Measurements from ENCODE around the gene RANBP3L. TPM values are rescaled to one million over a fixed set of nuclear protein-coding genes. Genes with fewer than 3 reads are reported as not detected.
"Not testable (repeated sequence)": the region's sequence is repeated elsewhere in the genome, so short reads cannot be mapped to it uniquely, and the experiment has no call there.

Gene RANBP3L
- under 1 TPM; 0.07 to 0.16 TPM for total RNA-seq

GRCh38 chr5:36301858-36302603 lies at the start of gene RANBP3L:
RANBP3L (minus strand) TSS chr5:36301902; CDS start chr5:36301416, 486 bp downstream.
- ChIA-PET CTCF (interaction anchor here (0.6 kb wide), 1 partner anchor 60 kb away, joined by 3 read pairs; the partner anchor contains the start of gene NADK2), POLR2A (interaction anchor here (0.6 kb wide), 1 partner anchor 169 kb away, joined by 3 read pairs; no protein-coding TSS in a partner anchor)
- Mint-ChIP-seq H3K27me3 (peaks cover 5% of the 10 kb centered on the region), H3K4me3 (no peak within 1 kb of the TSS), H3K27ac (no peak within 1 kb of the TSS), H3K36me3 (ENCODE audit: low read depth) (no peaks in the 10 kb centered on the region), H3K4me1 (peaks cover 19% of the 10 kb centered on the region), H3K9me3 (ENCODE audit: low read depth) (no peaks in the 10 kb centered on the region)
- no peak for DNase-seq
- intact Hi-C loops (cut with DNase I, micrococcal nuclease) = loop anchor here in 1 of 2 experiments (10.0 kb wide), 1 partner anchor 337 kb away; no protein-coding TSS in a partner anchor
- ATAC-seq = peak; percentile 69

GRCh38 chr5:36346896-36347690 lies 45.4 kb upstream of the RANBP3L start:
- peaks cover 12% of the 10 kb centered on the region for H3K27me3 Mint-ChIP-seq
- H3K4me1 Mint-ChIP-seq = no peaks in the 10 kb centered on the region
- H3K27ac Mint-ChIP-seq = no peak overlapping the region
- ATAC-seq = no peak
- DNase-seq = no peak
- ChIA-PET POLR2A (no interaction called here), CTCF (interaction anchor here (0.8 kb wide), 1 partner anchor 345 kb away, joined by 3 read pairs; no protein-coding TSS in a partner anchor)
- intact Hi-C loops (cut with DNase I, micrococcal nuclease) = no loop called here
- no peaks in the 10 kb centered on the region for H3K9me3 Mint-ChIP-seq (ENCODE audit: low read depth)
- no peak overlapping the region for H3K4me3 Mint-ChIP-seq
- H3K36me3 Mint-ChIP-seq (ENCODE audit: low read depth) = no peaks in the 10 kb centered on the region

- intact Hi-C loops (cut with DNase I, micrococcal nuclease) = no loop called here
- H3K27ac Mint-ChIP-seq = no peak overlapping the region
- H3K4me1 Mint-ChIP-seq = no peaks in the 10 kb centered on the region
- POLR2A ChIA-PET = no interaction called here
- no peak overlapping the region for H3K4me3 Mint-ChIP-seq
- CTCF ChIA-PET = no interaction called here
- H3K36me3 Mint-ChIP-seq (ENCODE audit: low read depth) = no peaks in the 10 kb centered on the region
- ATAC-seq = no peak
- peaks cover 8% of the 10 kb centered on the region for H3K27me3 Mint-ChIP-seq
- DNase-seq = no peak
- H3K9me3 Mint-ChIP-seq (ENCODE audit: low read depth) = no peaks in the 10 kb centered on the region
Observed at GRCh38 chr5:36344899-36345298, 43.2 kb upstream of the RANBP3L start.

- ATAC-seq; CTCF ChIA-PET; POLR2A ChIA-PET; H3K9me3 Mint-ChIP-seq (ENCODE audit: low read depth); intact Hi-C loops (cut with DNase I, micrococcal nuclease); H3K27ac Mint-ChIP-seq; H3K36me3 Mint-ChIP-seq (ENCODE audit: low read depth); H3K4me1 Mint-ChIP-seq; H3K4me3 Mint-ChIP-seq; DNase-seq: not testable (repeated sequence)
- peaks cover 10% of the 10 kb centered on the region for H3K27me3 Mint-ChIP-seq
Observed at GRCh38 chr5:36341720-36342119, 40.0 kb upstream of the RANBP3L start.

GRCh38 chr5:36337597-36337996 lies 35.9 kb upstream of the RANBP3L start:
- ChIA-PET POLR2A (no interaction called here), CTCF (no interaction called here)
- no peak for DNase-seq
- no peaks in the 10 kb centered on the region for H3K36me3 Mint-ChIP-seq (ENCODE audit: low read depth)
- H3K4me1 Mint-ChIP-seq = no peaks in the 10 kb centered on the region
- no peaks in the 10 kb centered on the region for H3K9me3 Mint-ChIP-seq (ENCODE audit: low read depth)
- intact Hi-C loops (cut with DNase I, micrococcal nuclease) = no loop called here
- ATAC-seq = no peak
- H3K27me3 Mint-ChIP-seq = peaks cover 6% of the 10 kb centered on the region
- H3K4me3 Mint-ChIP-seq = no peak overlapping the region
- no peak overlapping the region for H3K27ac Mint-ChIP-seq

GRCh38 chr5:36334315-36334714 lies 32.6 kb upstream of the RANBP3L start:
- no peak overlapping the region for H3K27ac Mint-ChIP-seq
- CTCF ChIA-PET = interaction anchor here (1.2 kb wide), 1 partner anchor 18 kb away, joined by 3 read pairs; no protein-coding TSS in a partner anchor

GRCh38 chr5:36332720-36333119 lies 31.0 kb upstream of the RANBP3L start:
- H3K9me3 Mint-ChIP-seq (ENCODE audit: low read depth); ATAC-seq; H3K4me1 Mint-ChIP-seq; H3K4me3 Mint-ChIP-seq; H3K27ac Mint-ChIP-seq; intact Hi-C loops (cut with DNase I, micrococcal nuclease); H3K36me3 Mint-ChIP-seq (ENCODE audit: low read depth); POLR2A ChIA-PET; H3K27me3 Mint-ChIP-seq; DNase-seq: not testable (repeated sequence)
- CTCF ChIA-PET = interaction anchor here (0.6 kb wide), 1 partner anchor 203 kb away, joined by 3 read pairs; no protein-coding TSS in a partner anchor

More at GRCh38 chr5:36334315-36334714, 32.6 kb upstream of the RANBP3L start:
- DNase-seq (no peak), ATAC-seq (no peak)
- intact Hi-C loops (cut with DNase I, micrococcal nuclease) = no loop called here
- no peaks in the 10 kb centered on the region for H3K4me1 Mint-ChIP-seq
- H3K9me3 Mint-ChIP-seq (ENCODE audit: low read depth) = no peaks in the 10 kb centered on the region
- peaks cover 4% of the 10 kb centered on the region for H3K27me3 Mint-ChIP-seq
- no peaks in the 10 kb centered on the region for H3K36me3 Mint-ChIP-seq (ENCODE audit: low read depth)
- no peak overlapping the region for H3K4me3 Mint-ChIP-seq
- POLR2A ChIA-PET = no interaction called here

GRCh38 chr5:36325196-36325595 lies 23.5 kb upstream of the RANBP3L start:
- DNase-seq (no peak), ATAC-seq (no peak)
- H3K27ac Mint-ChIP-seq = no peak overlapping the region
- intact Hi-C loops (cut with DNase I, micrococcal nuclease) = no loop called here
- ChIA-PET CTCF (interaction anchor here (1.9 kb wide), 1 partner anchor 74 kb away, joined by 6 read pairs; no protein-coding TSS in a partner anchor), POLR2A (no interaction called here)
- H3K9me3 Mint-ChIP-seq (ENCODE audit: low read depth) = peaks cover 2% of the 10 kb centered on the region
- H3K36me3 Mint-ChIP-seq (ENCODE audit: low read depth) = no peaks in the 10 kb centered on the region
- no peaks in the 10 kb centered on the region for H3K4me1 Mint-ChIP-seq
- H3K4me3 Mint-ChIP-seq = no peak overlapping the region
- peaks cover 2% of the 10 kb centered on the region for H3K27me3 Mint-ChIP-seq

GRCh38 chr5:36323926-36324781 lies 22.5 kb upstream of the RANBP3L start:
- H3K27ac Mint-ChIP-seq = no peak overlapping the region
- ATAC-seq = no peak
- H3K9me3 Mint-ChIP-seq (ENCODE audit: low read depth) = peaks cover 2% of the 10 kb centered on the region
- no peaks in the 10 kb centered on the region for H3K4me1 Mint-ChIP-seq
- DNase-seq = no peak
- H3K36me3 Mint-ChIP-seq (ENCODE audit: low read depth) = no peaks in the 10 kb centered on the region
- ChIA-PET CTCF (no interaction called here), POLR2A (no interaction called here)
- peaks cover 3% of the 10 kb centered on the region for H3K27me3 Mint-ChIP-seq
- intact Hi-C loops (cut with DNase I, micrococcal nuclease) = no loop called here
- no peak overlapping the region for H3K4me3 Mint-ChIP-seq

GRCh38 chr5:36312953-36313672 lies 11.4 kb upstream of the RANBP3L start:
- POLR2A ChIA-PET = no interaction called here
- DNase-seq (no peak), ATAC-seq (no peak)
- Mint-ChIP-seq H3K36me3 (ENCODE audit: low read depth) (no peaks in the 10 kb centered on the region), H3K9me3 (ENCODE audit: low read depth) (no peaks in the 10 kb centered on the region), H3K27me3 (peaks cover 23% of the 10 kb centered on the region), H3K4me3 (no peak overlapping the region), H3K27ac (no peak overlapping the region), H3K4me1 (no peaks in the 10 kb centered on the region)
- CTCF ChIA-PET = interaction anchor here (1.4 kb wide), 1 partner anchor 48 kb away, joined by 4 read pairs; no protein-coding TSS in a partner anchor
- intact Hi-C loops (cut with DNase I, micrococcal nuclease) = no loop called here

All from activated CD4-positive, alpha-beta T cell treated with anti-CD3 and anti-CD28 coated beads for 36 hours (primary cell).